ENCODE data around the gene ZCCHC17.

Gene ZCCHC17

GRCh38 chr1:31389616-31390015 is 92.8 kb downstream of the ZCCHC17 start:
- in situ Hi-C loops (cut with MboI; ENCODE audit: low sequenced_read_pairs), result no loop called here

GRCh38 chr1:31390071-31390470 is 93.2 kb downstream of the ZCCHC17 start:
- in situ Hi-C loops (cut with MboI; ENCODE audit: low sequenced_read_pairs), result no loop called here

GRCh38 chr1:31393463-31393862 is 96.6 kb downstream of the ZCCHC17 start:
- in situ Hi-C loops (cut with MboI; ENCODE audit: low sequenced_read_pairs), result no loop called here

- in situ Hi-C loops (cut with MboI; ENCODE audit: low sequenced_read_pairs), result no loop called here
These were observed 97.9 kb downstream of the ZCCHC17 start for GRCh38 chr1:31394584-31395193.

- in situ Hi-C loops (cut with MboI; ENCODE audit: low sequenced_read_pairs), result no loop called here
These were observed 100.0 kb downstream of the ZCCHC17 start for GRCh38 chr1:31396633-31397351.

GRCh38 chr1:31397360-31398095 is 100.7 kb downstream of the ZCCHC17 start:
- in situ Hi-C loops (cut with MboI; ENCODE audit: low sequenced_read_pairs), result no loop called here

- in situ Hi-C loops (cut with MboI; ENCODE audit: low sequenced_read_pairs), result no loop called here
These were observed 101.4 kb downstream of the ZCCHC17 start for GRCh38 chr1:31398246-31398645.

GRCh38 chr1:31399976-31400375 is 103.1 kb downstream of the ZCCHC17 start:
- in situ Hi-C loops (cut with MboI; ENCODE audit: low sequenced_read_pairs), result no loop called here

GRCh38 chr1:31400393-31400792 is 103.6 kb downstream of the ZCCHC17 start:
- in situ Hi-C loops (cut with MboI; ENCODE audit: low sequenced_read_pairs), result no loop called here

GRCh38 chr1:31401241-31401640 is 104.4 kb downstream of the ZCCHC17 start:
- in situ Hi-C loops (cut with MboI; ENCODE audit: low sequenced_read_pairs), result no loop called here

- in situ Hi-C loops (cut with MboI; ENCODE audit: low sequenced_read_pairs), result no loop called here
These were observed 108.9 kb downstream of the ZCCHC17 start for GRCh38 chr1:31405578-31406245.

- in situ Hi-C loops (cut with MboI; ENCODE audit: low sequenced_read_pairs), result no loop called here
These were observed 110.3 kb downstream of the ZCCHC17 start for GRCh38 chr1:31407029-31407626.

GRCh38 chr1:31408788-31409318 is 112.0 kb downstream of the ZCCHC17 start:
- in situ Hi-C loops (cut with MboI; ENCODE audit: low sequenced_read_pairs), result no loop called here

GRCh38 chr1:31409946-31410858 is 113.4 kb downstream of the ZCCHC17 start:
- in situ Hi-C loops (cut with MboI; ENCODE audit: low sequenced_read_pairs), result no loop called here

- in situ Hi-C loops (cut with MboI; ENCODE audit: low sequenced_read_pairs), result no loop called here
These were observed 114.0 kb downstream of the ZCCHC17 start for GRCh38 chr1:31410871-31411270.

- in situ Hi-C loops (cut with MboI; ENCODE audit: low sequenced_read_pairs), result no loop called here
These were observed 115.4 kb downstream of the ZCCHC17 start for GRCh38 chr1:31412205-31412604.

GRCh38 chr1:31412732-31413404 is 116.0 kb downstream of the ZCCHC17 start, which contains the start of gene SERINC2:
TSS of gene SERINC2 (plus strand) at chr1:31413213. CDS start at chr1:31413266, 53 bp downstream.
- in situ Hi-C loops (cut with MboI; ENCODE audit: low sequenced_read_pairs), result no loop called here

- in situ Hi-C loops (cut with MboI; ENCODE audit: low sequenced_read_pairs), result no loop called here
These were observed 116.7 kb downstream of the ZCCHC17 start for GRCh38 chr1:31413405-31414001.
